M059J (cell line): ENCODE results near the gene CCL13. TPM values are rescaled to one million over a fixed set of nuclear protein-coding genes. Genes with fewer than 3 reads are reported as not detected.

Source experiments
- DNase-seq: peaks from one replicate; pipeline ENCODE4 v3.0.0-alpha.2; 2012; ENCODE audit warnings: low read depth
- total RNA-seq: library from RNA; depleted of rRNA; stranded (reverse); fragments of >200 nt; shearing (Covaris generic); gene quantifications from 2 replicates; pipeline ENCODE4 v1.2.3, GENCODE V29; 2014; rRNA removed

Gene CCL13
- total RNA-seq, 1 experiment from 2014 or later = not detected

DNA sequence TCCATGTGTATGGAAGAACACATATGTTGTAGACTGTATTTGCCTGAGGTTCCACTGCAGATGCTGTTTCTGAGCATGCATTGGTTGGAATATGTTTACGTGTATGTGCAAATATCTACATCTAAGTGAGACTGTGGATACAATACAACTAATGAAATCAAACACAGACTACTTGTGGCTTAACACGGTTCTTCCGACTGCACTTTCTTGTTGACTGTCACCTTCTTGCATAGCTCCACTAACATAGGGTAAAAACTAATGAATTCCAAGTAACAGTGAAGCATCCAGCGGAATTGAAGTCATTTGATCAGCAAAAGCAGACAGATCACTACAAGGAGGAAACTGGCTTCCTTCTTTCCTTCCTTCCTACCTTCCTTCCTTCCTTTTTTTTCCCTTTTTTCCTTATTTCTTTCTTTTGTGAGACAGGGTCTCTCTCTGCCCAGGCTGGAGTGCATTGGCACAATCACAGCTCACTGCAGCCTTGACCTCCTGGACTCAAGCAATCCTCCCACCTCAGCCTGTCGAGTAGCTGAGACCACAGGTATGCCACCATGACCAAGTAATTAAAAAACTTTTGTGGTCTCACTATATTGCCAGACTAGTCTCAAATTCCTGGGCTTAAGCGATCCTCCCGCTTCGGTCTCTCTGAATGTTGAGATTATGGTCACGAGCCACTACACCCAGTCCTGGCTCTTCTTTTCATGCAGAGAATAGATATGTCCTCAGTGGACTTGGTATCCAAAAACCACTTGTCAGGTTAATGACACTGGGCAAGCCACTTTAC, 28.7 kb downstream of the CCL13 start:
- DNase-seq = peak; percentile 60

GRCh38 chr17:34386343-34386696, 30.0 kb downstream of the CCL13 start:
- DNase-seq = no peak

GRCh38 chr17:34386697-34387550, 30.6 kb downstream of the CCL13 start:
- peak; percentile 70 for DNase-seq

DNA sequence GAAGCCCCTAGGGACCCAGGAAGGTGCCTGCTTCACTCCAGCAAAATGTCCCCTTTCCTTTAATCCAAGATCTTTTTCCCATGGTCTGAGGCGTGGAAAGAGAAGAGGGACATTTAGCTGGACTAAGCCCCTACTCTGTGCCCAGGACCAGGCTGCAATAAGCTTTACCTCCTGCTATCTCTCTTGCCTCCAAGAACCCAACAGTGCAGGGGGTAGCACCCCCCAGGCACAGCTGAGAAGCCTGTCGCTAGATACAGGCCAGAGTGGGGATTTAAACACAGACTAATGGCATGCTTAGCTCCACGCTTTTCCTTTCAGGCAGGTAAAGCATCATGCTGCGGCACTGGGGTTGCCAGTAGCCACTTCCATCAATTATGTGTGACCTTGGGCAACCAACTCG, 31.3 kb downstream of the CCL13 start:
- no peak for DNase-seq

DNA sequence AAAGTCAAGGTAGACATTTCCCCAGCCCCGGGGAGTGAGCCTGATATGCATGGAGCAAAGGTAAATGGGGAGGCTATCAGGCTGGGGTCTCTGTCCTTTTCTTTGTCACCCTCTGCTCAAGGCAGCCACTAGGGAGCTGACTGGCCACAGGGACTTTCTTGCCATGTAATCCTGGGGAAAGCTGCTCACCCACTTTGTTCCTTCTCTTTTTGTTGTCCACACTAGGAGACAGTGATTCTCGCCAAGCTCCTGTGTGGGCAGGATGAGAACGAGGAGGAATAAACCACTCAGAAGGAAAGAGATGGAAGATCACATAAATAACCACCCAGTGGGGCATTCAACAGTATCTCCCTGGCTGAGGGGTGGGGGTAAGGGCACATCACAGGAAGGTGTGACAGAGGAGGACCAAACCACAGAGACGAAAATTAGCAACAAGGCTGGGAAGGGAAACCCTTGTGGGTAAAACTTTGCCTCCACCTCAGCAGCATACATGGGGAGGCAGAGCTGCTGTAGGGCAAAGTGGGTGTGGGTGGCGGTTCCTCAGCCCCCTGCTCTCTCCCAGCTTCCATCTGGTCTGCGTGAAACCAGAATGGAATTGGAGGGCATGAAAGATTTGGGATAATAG, 33.0 kb downstream of the CCL13 start:
- no peak for DNase-seq

DNA sequence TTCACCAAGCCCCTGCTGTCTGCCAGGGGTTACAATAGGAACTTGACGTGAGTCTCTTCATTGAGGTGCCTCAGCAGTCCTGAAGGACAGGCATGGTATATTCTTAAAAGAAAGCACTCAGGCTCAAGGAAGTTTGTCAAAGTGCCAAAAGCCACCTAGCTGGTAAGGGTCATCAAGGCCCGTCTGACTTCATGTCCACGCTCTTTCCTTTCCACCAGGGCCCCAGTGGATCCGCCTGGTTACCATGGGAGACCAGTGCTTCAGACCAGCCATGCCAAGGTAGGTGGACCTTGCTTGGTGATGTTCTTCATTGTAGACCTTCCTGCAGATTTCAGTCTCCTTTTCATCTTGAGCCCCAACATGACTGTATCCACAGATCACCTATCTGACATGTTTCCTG, 34.4 kb downstream of the CCL13 start:
- DNase-seq = no peak

DNA sequence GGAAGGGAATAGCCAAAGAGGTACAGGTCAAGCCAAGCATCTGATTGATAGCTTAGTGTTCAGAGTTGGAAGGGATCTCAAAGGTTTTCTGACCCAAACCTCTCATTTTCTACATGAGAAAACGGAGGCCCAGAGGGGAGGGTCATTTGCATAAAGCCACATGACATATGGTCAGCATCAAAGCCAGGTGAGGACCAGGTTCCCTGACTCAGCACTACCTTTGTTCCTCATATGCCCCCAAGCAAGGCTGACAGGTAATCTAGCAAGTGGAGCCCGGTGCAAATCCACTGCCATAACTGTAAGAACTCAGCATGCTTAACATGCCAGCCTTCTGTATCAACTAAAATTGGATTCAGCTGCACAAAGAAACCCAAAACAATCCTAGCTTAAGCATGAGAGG, 35.0 kb downstream of the CCL13 start:
- no peak for DNase-seq

DNA sequence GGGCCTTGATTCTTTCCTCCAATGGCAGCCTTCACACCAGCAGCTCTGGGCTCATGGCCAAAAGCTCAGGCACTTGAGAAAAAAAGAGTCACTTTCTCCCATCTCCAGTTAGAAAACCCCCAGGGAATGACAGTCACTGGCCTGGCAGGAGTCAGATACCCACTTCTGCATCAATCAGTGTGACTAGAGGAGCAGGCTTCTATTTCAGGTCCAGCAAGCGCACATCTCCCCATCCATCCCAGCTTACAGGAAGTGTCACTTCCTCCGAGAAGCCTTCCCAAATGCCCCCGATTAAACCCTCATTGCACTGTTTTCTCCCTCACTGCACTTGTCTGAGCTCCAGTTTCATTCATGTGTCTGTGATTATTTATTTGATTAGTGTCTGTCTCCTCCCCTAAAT, 37.1 kb downstream of the CCL13 start:
- DNase-seq = no peak

GRCh38 chr17:34397265-34397664, 41.0 kb downstream of the CCL13 start:
- DNase-seq = no peak

GRCh38 chr17:34398990-34399389, 42.7 kb downstream of the CCL13 start:
- no peak for DNase-seq

GRCh38 chr17:34399725-34400124, 43.4 kb downstream of the CCL13 start:
- no peak for DNase-seq

DNA sequence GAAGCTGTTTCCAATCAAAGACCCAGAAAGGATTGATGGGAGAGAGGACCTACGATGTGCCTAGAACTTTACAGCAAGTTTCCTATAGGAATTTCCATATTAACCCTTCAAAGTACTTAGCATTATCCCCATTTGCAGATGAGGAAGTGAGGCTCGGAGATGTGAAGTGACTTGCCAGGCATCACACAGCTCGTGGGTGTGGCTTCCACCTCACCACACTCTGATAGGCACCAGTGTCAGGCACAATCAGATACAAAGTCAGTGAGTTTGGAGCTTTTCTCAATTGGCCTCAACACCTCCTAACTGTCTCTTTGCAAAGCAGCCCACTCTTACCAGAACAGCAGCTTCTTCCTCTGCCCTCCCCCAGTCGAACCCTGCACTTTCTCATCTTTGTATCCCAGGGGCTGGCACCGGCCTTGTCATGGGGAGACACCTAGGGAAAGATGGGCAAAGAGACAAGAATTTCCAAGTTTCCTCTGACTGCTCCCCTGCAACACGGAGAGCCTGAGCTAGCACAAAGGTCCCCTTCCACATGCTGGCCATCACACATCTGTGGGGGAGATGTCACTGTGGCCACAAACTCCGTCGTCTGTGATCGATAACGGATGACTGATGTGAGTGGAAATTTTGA, 44.1 kb downstream of the CCL13 start:
- no peak for DNase-seq

- DNase-seq = no peak
Measured at GRCh38 chr17:34401165-34401564, 44.9 kb downstream of the CCL13 start.

DNA sequence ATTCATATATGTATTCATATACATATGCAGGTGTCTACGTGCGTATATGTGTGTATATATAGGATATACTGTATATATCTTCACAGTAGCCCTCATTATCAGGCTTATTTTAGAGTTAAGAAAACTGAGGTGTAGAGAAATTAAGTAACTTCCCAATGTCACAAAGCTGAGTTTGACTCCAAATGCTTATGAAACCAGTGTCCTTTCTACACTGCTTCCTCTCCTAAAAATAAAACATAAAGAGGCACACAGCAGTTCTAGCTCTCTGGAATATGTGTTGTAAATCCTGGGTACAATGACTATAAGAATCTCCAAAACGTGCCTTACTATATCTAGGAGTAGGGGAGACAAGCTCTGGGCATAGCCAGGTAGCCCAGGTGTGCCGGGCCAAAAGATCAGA, 46.7 kb downstream of the CCL13 start:
- no peak for DNase-seq

DNA sequence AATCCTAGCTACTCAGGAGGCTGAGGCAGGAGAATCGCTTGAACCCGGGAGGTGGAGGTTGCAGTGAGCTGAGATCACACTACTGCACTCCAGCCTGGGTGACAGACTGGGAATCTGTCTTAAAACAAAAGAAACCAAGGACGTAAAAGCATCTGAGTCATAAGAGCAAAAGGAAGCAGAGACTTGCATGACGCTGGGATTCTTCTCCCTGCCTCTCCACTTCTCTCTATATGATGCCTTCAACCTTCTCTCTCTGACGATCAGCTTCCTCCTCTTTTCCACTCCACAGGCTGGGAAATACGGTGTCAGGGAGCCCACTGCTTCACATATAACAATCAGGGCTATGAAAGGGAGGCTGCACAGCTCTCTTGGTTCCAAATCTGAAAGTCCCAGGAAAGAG, 49.9 kb downstream of the CCL13 start:
- peak; percentile 4 for DNase-seq

Other genes with a start within 250 kb of the CCL13 start
- 85.5 and 135 TPM in 2 replicates for gene CCL2, start 101.2 kb upstream of the CCL13 start, total RNA-seq
- 0.17 TPM in 1 of 2 replicates, not detected in the other for gene CCL7, start 86.3 kb upstream of the CCL13 start, total RNA-seq
- gene CCL11, start 70.7 kb upstream of the CCL13 start, total RNA-seq = not detected in 2 replicates
- 0.17 and 0.69 TPM in 2 replicates for gene CCL8, start 37.0 kb upstream of the CCL13 start, total RNA-seq
- gene CCL1, start 6.8 kb downstream of the CCL13 start, total RNA-seq = not detected in 2 replicates
- gene TMEM132E, start 223.1 kb downstream of the CCL13 start, total RNA-seq = 0.39 and 0.49 TPM in 2 replicates